ENCODE data around the gene LIME1. TPM values are rescaled to one million over a fixed set of nuclear protein-coding genes. Genes with fewer than 3 reads are reported as not detected.
A peak's percentile ranks its signal among the peaks of the same experiment; 100 is the strongest.

The LIME1 gene
- total RNA-seq, 1 experiment from 2014 or later: 13.5 TPM

GRCh38 chr20:63782521-63782971 is 46.1 kb downstream of the LIME1 start:
- Histone ChIP-seq H3K4me1 (ENCODE audit: insufficient read depth, low read length) (no peaks in the 10 kb centered on the region), H3K4me2 (ENCODE audit: insufficient read depth, insufficient read length, low read length) (no peak overlapping the region), H3K23me2 (ENCODE audit: insufficient read length, low read depth, low read length, poor library complexity, severe bottlenecking) (no peaks in the 10 kb centered on the region), H3K23ac (ENCODE audit: insufficient read length, low read depth, low read length) (no peak overlapping the region), H3K9ac (ENCODE audit: extremely low read depth, insufficient read length, low read length) (no peak overlapping the region), H3K79me2 (ENCODE audit: insufficient read depth, low read length) (peaks cover 2% of the 10 kb centered on the region; the same call in 1 of the 2 replicates), H3K4ac (ENCODE audit: low read depth, low read length) (no peak overlapping the region), H2AK5ac (ENCODE audit: insufficient read length, low read length) (no peak overlapping the region), H3K9me3 (ENCODE audit: control insufficient read depth, low read depth, low read length) (no peaks in the 10 kb centered on the region), H2BK15ac (ENCODE audit: low read depth, low read length) (no peak overlapping the region), H3K27ac (ENCODE audit: insufficient read length, low read depth, low read length) (no peak overlapping the region), H2BK20ac (ENCODE audit: low read depth, low read length, poor library complexity, severe bottlenecking) (no peak overlapping the region), H3T11ph (ENCODE audit: low read length) (no peak overlapping the region), H2BK5ac (ENCODE audit: insufficient read length, low read length) (no peak overlapping the region), H4K91ac (ENCODE audit: insufficient read length, low read depth, low read length) (no peak overlapping the region), H3K14ac (ENCODE audit: insufficient read depth, low read length) (no peak overlapping the region), H2BK120ac (ENCODE audit: low read depth, low read length, poor library complexity, severe bottlenecking) (no peak overlapping the region), H3K18ac (ENCODE audit: insufficient read length, low read depth, low read length) (no peak overlapping the region), H3K27me3 (ENCODE audit: insufficient read depth, low read length) (no peaks in the 10 kb centered on the region), H2AFZ (ENCODE audit: low read length) (no peak overlapping the region), H3K56ac (ENCODE audit: insufficient read length, low read depth, low read length) (no peak overlapping the region), H3K79me1 (ENCODE audit: insufficient read depth, low read depth, low read length, poor library complexity, severe bottlenecking) (peaks cover 5% of the 10 kb centered on the region), H4K20me1 (ENCODE audit: control insufficient read depth, insufficient read depth, insufficient read length) (no peaks in the 10 kb centered on the region), H2BK12ac (ENCODE audit: insufficient read length, low read depth, low read length) (no peak overlapping the region), H4K5ac (ENCODE audit: insufficient read length, low read depth, low read length) (no peak overlapping the region), H4K8ac (replicated peaks; ENCODE audit: insufficient read length, low read depth, low read length) (no peak overlapping the region)
- peak overlapping the region in 1 of 2 experiments; percentile 14; a peak in 1 of 5 replicates for H3K4me3 Mint-ChIP-seq
- WGBS (ENCODE audit: extremely low coverage, insufficient read length, low lambda C conversion rate): no CpG with 5 or more reads among the region's 12 CpGs
- peak overlapping the region in 1 of 3 experiments; percentile 44; a peak in 2 of 7 replicates for H3K27ac Mint-ChIP-seq
- DNase-seq: no peak
- peaks cover 0 to 16% (median 8%) of the 10 kb centered on the region in 3 experiments; a peak in 4 of 7 replicates for H3K36me3 Mint-ChIP-seq (ENCODE audit: insufficient read depth in 1 of 3, low read depth in 3 of 3)
- H3K27me3 Mint-ChIP-seq (ENCODE audit: low read depth): no peaks in the 10 kb centered on the region; the same call in 1 of the 2 replicates
- H3K4me1 Mint-ChIP-seq: peaks cover 7 to 9% of the 10 kb centered on the region in 2 experiments; a peak in 3 of 4 replicates
- TF ChIP-seq CTCF (conservative IDR thresholded peaks at IDR 0.05): no peak
- H3K9me3 Mint-ChIP-seq: no peaks in the 10 kb centered on the region
